CD4-positive, alpha-beta T cell (primary cell): ENCODE results near the gene DSCAML1. TPM values are rescaled to one million over a fixed set of nuclear protein-coding genes. Genes with fewer than 3 reads are reported as not detected.

Experiments used
- ATAC-seq: fragments of 200-7000 bp; cut with Tn5 transposase; one replicate; pipeline ENCODE4 v1.10.0; 2022; ENCODE audit warnings: mild to moderate bottlenecking; ENCODE audit not compliant: poor library complexity
- CTCF ChIA-PET: fragments of 350-600 bp; sonication (Branson Sonifier 250); formaldehyde crosslinking; loops from one replicate; lab custom pipeline; 2021; ENCODE audit warnings: antibody characterized with exemption, inconsistent platforms; lab: Charles Lee
- POLR2A ChIA-PET: fragments of 350-600 bp; sonication (Branson Sonifier 250); formaldehyde crosslinking; loops from one replicate; lab custom pipeline; 2021; ENCODE audit warnings: antibody characterized with exemption, inconsistent platforms; lab: Charles Lee
- DNase-seq, 14 experiments: peaks; one replicate each; pipeline ENCODE4 v3.0.0-alpha.2; 2013 to 2020; ENCODE audit warnings: mixed read lengths in 2 of 14
- H3K27ac ChIP-seq, 2 donors: one replicate each; pipeline versions ENCODE4 v1.5.1 to v1.7.0; 2013; ENCODE audit warnings: low read length in 2 of 2, low read depth in 1 of 2, mild to moderate bottlenecking in 1 of 2
- H3K27me3 ChIP-seq, 2 experiments: 1 replicate in 1 of 2; 2 replicates in 1 of 2; pipeline versions ENCODE4 v1.6.1 to v1.7.0; 2013; ENCODE audit warnings: low read length in 2 of 2, control low read depth in 1 of 2, mild to moderate bottlenecking in 1 of 2, moderate library complexity in 1 of 2; ENCODE audit not compliant: insufficient read depth in 2 of 2, control insufficient read depth in 1 of 2
- H3K36me3 ChIP-seq: one replicate; pipeline ENCODE4 v1.6.1; 2013; ENCODE audit warnings: low read length, control low read depth; ENCODE audit not compliant: insufficient read depth
- H3K4me1 ChIP-seq: one replicate; pipeline ENCODE4 v1.6.1; 2013; ENCODE audit warnings: low read length, control low read depth; ENCODE audit not compliant: insufficient read depth
- H3K4me3 ChIP-seq: one replicate; pipeline ENCODE4 v1.5.1; 2013; ENCODE audit warnings: mild to moderate bottlenecking, low read length, moderate library complexity
- H3K9me3 ChIP-seq, 2 experiments: 1 replicate in 1 of 2; 2 replicates in 1 of 2; pipeline versions ENCODE4 v1.6.1 to v1.7.0; 2013; ENCODE audit warnings: low read length in 2 of 2, mild to moderate bottlenecking in 2 of 2, control low read depth in 1 of 2, moderate library complexity in 1 of 2; ENCODE audit not compliant: control insufficient read depth in 1 of 2, insufficient read depth in 1 of 2
- H3K27ac Mint-ChIP-seq: one replicate; pipeline ENCODE4 v1.8.0; 2020; ENCODE audit warnings: mixed read lengths
- H3K27me3 Mint-ChIP-seq: one replicate; pipeline ENCODE4 v1.8.0; 2021; ENCODE audit warnings: mixed read lengths
- H3K36me3 Mint-ChIP-seq: one replicate; pipeline ENCODE4 v1.8.0; 2021; ENCODE audit warnings: low read depth, mixed read lengths
- H3K4me1 Mint-ChIP-seq: one replicate; pipeline ENCODE4 v1.8.0; 2021; ENCODE audit warnings: low read depth, mixed read lengths
- H3K4me3 Mint-ChIP-seq: one replicate; pipeline ENCODE4 v1.8.0; 2020; ENCODE audit warnings: mild to moderate bottlenecking, mixed read lengths
- H3K9me3 Mint-ChIP-seq: one replicate; pipeline ENCODE4 v1.8.0; 2020; ENCODE audit warnings: mixed read lengths
- intact Hi-C, 2 experiments: fragments of 100-400 bp; cut with DNase I in 1 of 2; cut with micrococcal nuclease in 1 of 2; formaldehyde crosslinking; loops; one replicate each; pipeline versions ENCODE4 v1.15.1 to v1.9.0; 2023 to 2025; cut with DNase I, micrococcal nuclease
- total RNA-seq, 174 experiments: library from RNA in 2 of 174; stranded (reverse) in 2 of 174; gene quantifications; one replicate each; pipeline ENCODE4 v1.2.3 and lab custom pipeline; 2021 to 2026
- TF ChIP-seq, protein P1 (sequence below): fragments of 200-600 bp; IDR thresholded peaks from one replicate; pipeline ENCODE4 v1.8.0; 2022; ENCODE audit warnings: antibody characterized with exemption, mild to moderate bottlenecking

DSCAML1 gene
- total RNA-seq, 2 experiments from 2014 or later: 0.22 to 0.61 TPM

DNA sequence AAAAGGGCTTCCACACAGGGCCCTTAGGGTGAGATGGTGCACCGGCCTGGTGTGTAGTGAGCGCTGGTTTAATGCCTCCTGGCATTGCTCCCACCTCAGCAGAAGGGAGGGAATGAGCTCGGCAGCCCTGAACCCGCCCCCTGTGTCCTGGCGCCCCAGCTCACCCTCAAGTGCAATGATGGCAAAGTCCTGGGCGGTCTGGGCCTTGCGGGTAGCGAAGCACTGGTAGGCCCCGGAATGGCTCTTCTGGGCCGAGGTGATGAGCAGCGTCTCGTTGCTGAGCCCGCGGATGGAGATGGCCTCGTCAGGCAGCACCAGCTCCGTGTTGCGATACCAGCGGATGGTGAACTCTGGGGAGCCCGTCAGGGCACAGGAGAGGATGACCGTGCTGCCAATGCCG is 276.1 kb downstream of the DSCAML1 start:
- ATAC-seq: no peak
- Mint-ChIP-seq H3K9me3 (no peaks in the 10 kb centered on the region), H3K4me1 (no peaks in the 10 kb centered on the region), H3K27ac (no peak overlapping the region), H3K4me3 (no peak overlapping the region), H3K36me3 (no peaks in the 10 kb centered on the region), H3K27me3 (no peaks in the 10 kb centered on the region)
- Histone ChIP-seq H3K4me3 (no peak overlapping the region), H3K27ac (no peak overlapping the region), H3K27me3 (no peaks in the 10 kb centered on the region), H3K4me1 (no peaks in the 10 kb centered on the region), H3K36me3 (no peaks in the 10 kb centered on the region), H3K9me3 (no peaks in the 10 kb centered on the region)
- POLR2A ChIA-PET: no interaction called here
- CTCF ChIA-PET: no interaction called here
- intact Hi-C loops: no loop called here
- TF ChIP-seq, protein P1, sequence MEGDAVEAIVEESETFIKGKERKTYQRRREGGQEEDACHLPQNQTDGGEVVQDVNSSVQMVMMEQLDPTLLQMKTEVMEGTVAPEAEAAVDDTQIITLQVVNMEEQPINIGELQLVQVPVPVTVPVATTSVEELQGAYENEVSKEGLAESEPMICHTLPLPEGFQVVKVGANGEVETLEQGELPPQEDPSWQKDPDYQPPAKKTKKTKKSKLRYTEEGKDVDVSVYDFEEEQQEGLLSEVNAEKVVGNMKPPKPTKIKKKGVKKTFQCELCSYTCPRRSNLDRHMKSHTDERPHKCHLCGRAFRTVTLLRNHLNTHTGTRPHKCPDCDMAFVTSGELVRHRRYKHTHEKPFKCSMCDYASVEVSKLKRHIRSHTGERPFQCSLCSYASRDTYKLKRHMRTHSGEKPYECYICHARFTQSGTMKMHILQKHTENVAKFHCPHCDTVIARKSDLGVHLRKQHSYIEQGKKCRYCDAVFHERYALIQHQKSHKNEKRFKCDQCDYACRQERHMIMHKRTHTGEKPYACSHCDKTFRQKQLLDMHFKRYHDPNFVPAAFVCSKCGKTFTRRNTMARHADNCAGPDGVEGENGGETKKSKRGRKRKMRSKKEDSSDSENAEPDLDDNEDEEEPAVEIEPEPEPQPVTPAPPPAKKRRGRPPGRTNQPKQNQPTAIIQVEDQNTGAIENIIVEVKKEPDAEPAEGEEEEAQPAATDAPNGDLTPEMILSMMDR: no peak
- no peak for DNase-seq

DNA sequence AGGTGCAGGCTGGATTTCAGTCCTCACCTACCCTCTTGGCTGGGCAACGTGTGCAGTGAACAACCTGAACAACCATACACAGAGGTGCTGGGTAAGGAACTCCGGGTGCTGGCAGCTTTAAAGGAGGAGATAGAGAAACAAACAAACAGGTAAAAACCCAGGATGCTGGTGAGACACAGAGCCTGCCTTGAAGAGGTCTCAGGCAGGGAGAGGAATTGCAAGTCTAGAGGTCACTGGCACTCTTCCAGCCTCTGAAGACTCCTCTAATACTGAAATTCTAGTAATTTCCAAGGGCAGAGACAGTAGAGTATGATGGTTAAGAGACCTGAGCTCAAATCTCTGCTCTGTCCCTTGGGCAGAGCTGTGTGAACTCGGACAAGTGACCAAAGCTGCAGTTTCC is 276.8 kb downstream of the DSCAML1 start:
- intact Hi-C loops: no loop called here
- TF ChIP-seq, protein P1: no peak

DNA sequence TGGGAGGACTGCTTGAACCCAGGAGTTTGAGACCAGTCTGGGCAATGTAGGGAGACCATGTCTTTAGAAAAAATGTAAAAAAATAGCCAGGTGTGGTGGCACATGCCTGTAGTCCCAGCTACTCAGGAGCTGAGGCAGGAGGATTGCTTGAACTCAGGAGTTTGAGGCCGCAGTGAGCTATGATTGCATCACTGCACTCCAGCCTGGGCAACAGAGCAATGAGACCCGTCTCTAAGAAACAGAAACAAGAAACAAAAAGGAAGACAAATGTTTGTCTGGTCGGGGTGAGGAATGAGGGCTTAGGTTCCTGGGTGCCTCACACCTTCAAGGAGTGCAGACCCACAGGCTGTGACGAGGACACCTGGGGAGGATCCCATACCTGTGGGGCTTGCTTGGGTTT is 277.4 kb downstream of the DSCAML1 start:
- CTCF ChIA-PET: no interaction called here
- H3K27ac Mint-ChIP-seq: no peak overlapping the region

More for the DNA sequence above, 276.8 kb downstream of the DSCAML1 start:
- Mint-ChIP-seq H3K27ac (no peak overlapping the region), H3K36me3 (no peaks in the 10 kb centered on the region), H3K9me3 (no peaks in the 10 kb centered on the region), H3K27me3 (no peaks in the 10 kb centered on the region), H3K4me1 (no peaks in the 10 kb centered on the region), H3K4me3 (no peak overlapping the region)
- no peaks in the 10 kb centered on the region for H3K27me3 ChIP-seq
- DNase-seq: no peak
- H3K4me1 ChIP-seq: no peaks in the 10 kb centered on the region
- no peak overlapping the region for H3K4me3 ChIP-seq
- no peak overlapping the region for H3K27ac ChIP-seq
- ATAC-seq: no peak
- ChIA-PET CTCF (no interaction called here), POLR2A (no interaction called here)
- H3K9me3 ChIP-seq: no peaks in the 10 kb centered on the region
- H3K36me3 ChIP-seq: no peaks in the 10 kb centered on the region

More for the DNA sequence above, 277.4 kb downstream of the DSCAML1 start:
- H3K27ac ChIP-seq: no peak overlapping the region
- Mint-ChIP-seq H3K27me3 (no peaks in the 10 kb centered on the region), H3K4me3 (no peak overlapping the region), H3K4me1 (no peaks in the 10 kb centered on the region), H3K36me3 (no peaks in the 10 kb centered on the region), H3K9me3 (no peaks in the 10 kb centered on the region)
- DNase-seq: no peak
- no peaks in the 10 kb centered on the region for H3K9me3 ChIP-seq
- ATAC-seq: no peak
- no peaks in the 10 kb centered on the region for H3K36me3 ChIP-seq
- no peaks in the 10 kb centered on the region for H3K4me1 ChIP-seq
- H3K27me3 ChIP-seq: no peaks in the 10 kb centered on the region
- intact Hi-C loops: no loop called here
- POLR2A ChIA-PET: no interaction called here
- TF ChIP-seq, protein P1: no peak
- H3K4me3 ChIP-seq: no peak overlapping the region
